Measurements from ENCODE around the gene HTD2.

HTD2 gene

DNA sequence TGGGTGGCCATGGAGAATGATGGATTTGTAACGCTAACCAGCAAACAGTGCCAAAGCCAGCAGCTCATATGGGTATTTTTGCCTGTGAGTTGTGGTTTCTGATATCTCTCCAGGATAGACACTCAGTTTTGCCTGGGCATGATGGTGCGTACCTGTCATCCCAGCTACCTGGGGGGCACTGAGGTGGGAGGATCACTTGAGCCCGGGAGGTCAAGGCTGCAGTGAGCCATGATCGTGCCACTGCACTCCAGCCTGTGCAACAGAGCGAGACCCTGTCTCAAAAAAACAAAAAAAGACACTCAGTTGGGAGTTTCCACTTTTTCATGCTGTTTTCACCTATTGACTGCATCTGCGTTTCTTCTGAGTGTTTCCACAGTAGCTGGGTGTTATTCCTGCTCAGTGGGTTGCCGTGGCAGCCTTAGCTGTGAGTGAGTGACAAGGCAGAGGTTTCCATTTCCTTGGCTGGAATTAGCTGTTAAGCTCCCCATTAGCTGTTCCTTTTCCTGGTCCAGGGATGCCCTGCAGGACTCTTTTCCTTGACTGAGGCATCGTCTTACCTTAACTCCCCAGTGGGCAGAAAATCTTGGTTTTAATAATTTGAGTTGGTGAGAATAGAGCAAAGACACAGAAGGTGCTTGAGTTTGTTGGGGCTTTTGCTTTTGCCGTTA lies 14.5 kb upstream of the HTD2 start:
- DNase-seq (ENCODE audit: low read depth in 4 of 4, low spot score in 1 of 4) = no peak

DNA sequence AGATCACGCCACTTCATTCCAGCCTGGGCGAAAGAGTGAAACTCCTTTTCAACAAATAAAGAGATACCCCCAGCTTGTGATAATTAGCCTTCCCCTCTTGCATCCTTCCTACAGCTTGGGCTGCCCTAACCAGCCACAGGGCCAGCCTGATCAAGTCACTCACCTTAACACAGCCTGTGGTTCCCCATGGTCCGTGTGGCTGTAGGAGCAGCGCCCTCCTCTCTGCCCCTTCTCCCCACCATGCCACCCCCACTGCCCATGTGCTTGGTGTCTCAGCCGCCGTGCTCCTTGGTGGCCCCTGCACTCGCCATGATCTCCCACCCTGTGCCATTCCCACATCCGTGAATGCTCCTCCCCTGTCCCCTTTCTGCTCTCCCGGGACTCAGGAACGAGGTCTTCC lies 13.5 kb upstream of the HTD2 start:
- DNase-seq (ENCODE audit: low read depth in 4 of 4, low spot score in 1 of 4) = no peak

DNA sequence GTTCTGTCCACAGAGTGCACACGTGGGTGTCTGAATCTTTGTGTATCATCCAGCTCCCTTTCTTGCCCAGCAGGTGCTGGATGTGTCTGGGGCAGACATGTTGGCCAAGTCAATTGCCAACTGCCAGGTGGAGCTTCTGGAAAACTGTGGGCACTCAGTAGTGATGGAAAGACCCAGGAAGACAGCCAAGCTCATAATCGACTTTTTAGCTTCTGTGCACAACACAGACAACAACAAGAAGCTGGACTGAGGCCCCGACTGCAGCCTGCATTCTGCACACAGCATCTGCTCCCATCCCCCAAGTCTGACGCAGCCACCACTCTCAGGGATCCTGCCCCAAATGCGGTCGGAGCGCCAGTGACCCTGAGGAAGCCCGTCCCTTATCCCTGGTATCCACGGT lies 12.8 kb upstream of the HTD2 start:
- DNase-seq (ENCODE audit: low read depth in 4 of 4, low spot score in 1 of 4) = no peak

DNA sequence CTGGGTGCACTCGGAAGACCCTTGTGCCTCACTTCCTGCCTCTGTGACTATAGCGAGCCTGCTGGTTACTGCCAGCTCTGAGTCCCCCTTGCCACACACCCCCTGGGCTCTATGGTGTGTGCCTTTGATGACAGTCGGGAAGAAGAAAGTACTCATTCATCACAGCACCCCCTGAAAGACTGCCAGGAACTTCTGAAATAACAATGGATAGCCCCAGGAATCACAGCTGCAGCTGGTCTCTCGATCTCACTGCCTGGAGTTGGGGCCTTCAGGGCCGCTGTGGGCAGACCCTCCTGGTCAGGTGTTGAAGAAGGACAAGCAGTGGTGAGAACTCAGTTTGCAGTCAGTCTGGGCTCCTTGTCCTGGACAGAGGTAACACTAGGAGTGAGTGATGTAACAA lies 10.1 kb upstream of the HTD2 start:
- DNase-seq (ENCODE audit: low read depth in 4 of 4, low spot score in 1 of 4) = no peak

DNA sequence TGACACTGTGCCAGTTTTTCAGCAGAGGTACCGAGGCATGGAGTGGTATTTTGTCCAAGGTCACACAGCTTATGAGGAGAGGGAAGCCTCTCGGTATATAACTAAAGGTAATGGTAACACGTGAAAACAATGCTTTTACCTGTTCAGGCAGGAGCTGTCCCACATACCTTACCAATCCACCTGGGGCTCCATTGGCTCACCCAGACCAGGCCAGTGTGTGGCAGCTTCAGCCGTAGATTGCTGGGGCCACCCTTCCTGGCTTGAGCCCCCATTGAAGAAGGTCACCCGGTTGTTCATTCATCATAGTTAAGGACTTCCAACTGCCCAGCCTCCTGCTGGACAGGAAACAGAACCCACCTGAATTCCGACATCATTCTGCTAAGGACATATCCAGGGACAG lies 9.5 kb upstream of the HTD2 start:
- DNase-seq (ENCODE audit: low read depth in 4 of 4, low spot score in 1 of 4) = no peak

DNA sequence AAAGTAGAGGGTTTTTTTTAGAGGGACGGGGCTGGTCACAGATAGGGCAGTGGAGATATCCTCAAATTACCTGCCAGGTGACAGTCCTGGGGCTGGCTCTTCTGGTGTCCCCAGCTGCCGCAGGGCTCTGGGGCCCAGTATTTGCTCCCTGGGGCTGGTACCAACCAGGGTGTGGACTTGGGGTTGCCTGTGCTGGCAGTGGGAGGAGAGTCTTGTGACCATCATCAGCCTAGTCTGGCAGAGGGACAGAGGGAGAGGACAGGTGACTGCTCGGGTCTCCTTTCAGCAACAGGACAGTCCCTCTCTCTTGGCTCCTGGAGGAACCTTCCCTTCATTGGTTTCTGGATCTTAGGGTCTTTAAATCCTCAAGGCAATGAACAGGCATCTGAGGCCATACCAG lies 8.1 kb upstream of the HTD2 start:
- no peak for DNase-seq (ENCODE audit: low read depth in 4 of 4, low spot score in 1 of 4)

DNA sequence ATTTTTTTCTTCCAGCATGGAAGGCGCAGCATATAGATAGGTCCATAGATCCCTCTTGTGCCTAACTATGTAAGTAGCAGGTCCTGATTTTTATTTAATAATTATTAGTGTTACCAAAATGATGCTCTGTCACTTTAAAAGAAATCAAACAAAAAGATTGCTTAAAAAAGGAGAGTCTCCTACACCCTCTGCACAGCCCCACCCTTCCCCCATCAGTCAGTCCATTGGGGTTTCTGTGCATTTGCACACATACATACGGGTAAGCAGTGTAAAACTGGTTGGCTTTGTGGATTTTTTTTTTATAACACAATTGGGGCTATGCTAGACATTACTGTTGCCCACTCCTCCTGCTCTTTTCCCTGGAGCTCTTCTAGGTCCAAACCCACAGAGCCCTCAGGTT lies 7.2 kb upstream of the HTD2 start:
- no peak for DNase-seq (ENCODE audit: low read depth in 4 of 4, low spot score in 1 of 4)

DNA sequence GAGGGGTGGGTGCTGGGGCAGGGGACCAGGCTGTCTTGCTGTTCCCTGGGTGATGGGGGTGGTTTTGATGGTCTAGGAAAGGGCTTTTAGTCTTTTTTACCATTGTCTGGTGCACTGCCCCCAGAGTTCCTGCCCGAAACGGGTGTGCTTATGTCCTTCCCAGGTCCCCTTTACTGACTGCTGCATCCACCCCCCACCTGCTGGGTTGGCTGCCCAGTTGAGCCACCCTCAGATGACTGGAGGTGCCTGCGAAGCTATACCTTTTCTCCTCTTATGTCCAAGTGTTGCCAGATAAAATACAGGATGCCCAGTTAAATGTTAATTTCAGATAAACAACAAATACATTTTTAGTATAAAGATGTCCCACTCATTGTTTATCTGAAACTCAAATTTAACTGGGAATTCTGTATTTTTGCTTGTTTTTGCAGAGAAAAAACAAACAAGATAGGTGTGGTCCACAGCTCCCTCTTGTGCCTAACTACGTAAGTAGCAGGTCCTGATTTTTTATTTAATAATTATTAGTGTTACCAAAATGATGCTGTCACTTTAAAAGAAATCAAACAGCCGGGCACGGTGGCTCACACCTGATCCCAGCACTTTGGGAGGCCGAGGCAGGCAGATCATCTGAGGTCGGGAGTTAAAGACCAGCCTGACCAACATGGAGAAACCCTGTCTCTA lies 6.3 kb upstream of the HTD2 start:
- no peak for DNase-seq (ENCODE audit: low read depth in 4 of 4, low spot score in 1 of 4)

DNA sequence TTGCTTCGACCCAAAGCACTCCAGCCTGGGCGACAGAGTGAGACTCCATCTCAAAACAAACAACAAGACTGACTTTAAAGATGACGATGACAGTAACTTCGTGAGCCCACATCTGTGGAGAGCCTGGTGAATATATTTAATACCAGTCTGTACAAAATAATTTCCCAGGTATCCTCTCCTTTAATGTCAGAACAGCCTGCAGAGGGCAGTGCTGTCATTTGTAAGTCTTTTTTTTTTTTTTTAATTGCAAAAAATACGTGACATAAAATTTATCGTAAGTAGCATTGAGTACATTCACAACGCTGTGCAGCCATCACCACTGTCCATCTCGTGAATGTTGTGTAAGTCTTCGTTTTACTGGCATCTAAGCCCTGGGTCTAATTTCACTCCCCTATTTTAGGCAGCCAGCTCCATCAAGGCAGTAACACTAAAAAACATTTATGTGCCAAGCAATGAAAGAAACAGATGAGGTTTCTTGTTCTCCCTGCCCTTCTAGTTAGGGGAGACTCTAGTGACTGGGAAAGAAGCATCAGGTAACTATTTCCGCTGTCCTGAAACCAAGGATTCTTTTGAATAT lies 1.4 kb downstream of the HTD2 start:
- no peak for DNase-seq (ENCODE audit: low read depth in 4 of 4, low spot score in 1 of 4)

DNA sequence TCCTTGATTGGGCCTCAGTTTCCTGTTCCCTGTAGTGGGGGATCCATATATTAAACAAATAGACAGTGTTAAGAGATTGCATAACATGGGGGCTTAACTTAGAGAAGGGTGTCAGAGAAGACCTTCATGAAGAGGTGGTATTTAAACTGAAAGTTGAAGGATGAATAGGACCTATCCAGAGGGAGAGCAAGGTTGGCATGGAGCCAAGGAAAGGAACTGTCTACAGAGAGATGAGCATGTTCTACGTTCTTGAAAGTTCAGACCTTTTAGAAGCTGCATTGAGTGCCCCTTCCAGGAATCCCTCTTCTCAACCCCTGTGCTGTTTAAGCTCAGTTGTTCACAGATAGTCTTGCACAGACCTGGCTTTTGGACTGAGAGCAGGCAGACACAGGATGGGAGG lies 2.4 kb downstream of the HTD2 start:
- DNase-seq (ENCODE audit: low read depth in 4 of 4, low spot score in 1 of 4) = no peak

DNA sequence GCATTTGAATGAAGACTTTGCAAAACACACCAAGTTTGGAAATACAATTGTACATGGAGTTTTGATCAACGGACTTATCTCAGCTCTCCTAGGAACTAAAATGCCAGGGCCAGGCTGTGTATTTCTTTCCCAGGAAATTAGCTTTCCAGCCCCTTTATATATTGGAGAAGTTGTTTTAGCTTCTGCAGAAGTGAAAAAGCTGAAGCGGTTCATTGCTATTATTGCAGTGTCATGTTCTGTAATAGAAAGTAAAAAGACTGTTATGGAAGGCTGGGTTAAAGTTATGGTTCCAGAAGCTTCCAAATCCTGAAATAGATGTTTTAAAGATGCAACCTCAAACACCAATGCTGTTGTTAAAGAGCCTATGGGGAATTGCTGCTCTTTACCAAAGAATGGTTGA lies 11.5 kb downstream of the HTD2 start:
- no peak for DNase-seq (ENCODE audit: low read depth in 4 of 4, low spot score in 1 of 4)

DNA sequence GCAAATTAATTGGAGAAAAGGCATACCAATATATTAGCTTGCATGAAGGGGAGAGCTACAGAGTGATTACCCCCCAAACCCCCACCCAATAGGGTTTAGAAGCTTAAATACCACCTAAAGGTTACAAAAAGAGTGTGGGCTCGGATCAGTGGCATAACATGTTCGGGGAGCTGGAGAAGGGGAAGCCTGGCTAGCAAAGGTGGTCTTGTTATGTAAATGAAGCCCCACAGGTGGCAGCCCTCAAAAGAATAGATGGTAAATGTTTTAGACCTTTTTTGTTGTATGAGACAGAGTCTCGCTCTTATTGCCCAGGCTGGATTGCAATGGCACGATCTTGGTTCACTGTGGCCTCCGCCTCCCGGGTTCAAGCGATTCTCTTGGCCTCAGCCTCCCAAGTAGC lies 15.5 kb downstream of the HTD2 start:
- DNase-seq (ENCODE audit: low read depth in 4 of 4, low spot score in 1 of 4) = no peak

DNA sequence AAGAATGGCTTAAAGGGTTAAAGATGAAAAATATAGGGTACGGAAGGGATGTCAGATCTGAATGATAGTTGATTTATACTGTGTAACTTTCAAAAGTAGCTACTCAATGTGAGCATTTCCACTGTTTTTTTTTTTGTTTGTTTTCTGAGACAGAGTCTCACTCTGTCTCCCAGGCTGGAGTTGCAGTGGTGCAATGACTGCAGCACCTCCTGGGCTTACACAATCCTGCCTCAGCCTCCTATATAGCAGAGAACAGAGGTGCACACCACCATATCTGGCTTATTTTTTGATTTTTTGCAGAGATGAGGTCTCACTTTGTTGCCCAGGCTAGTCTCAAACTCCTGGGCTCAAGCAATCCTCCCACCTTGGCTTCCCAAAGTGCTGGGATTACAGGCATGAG lies 16.5 kb downstream of the HTD2 start:
- DNase-seq (ENCODE audit: low read depth in 4 of 4, low spot score in 1 of 4) = no peak

DNA sequence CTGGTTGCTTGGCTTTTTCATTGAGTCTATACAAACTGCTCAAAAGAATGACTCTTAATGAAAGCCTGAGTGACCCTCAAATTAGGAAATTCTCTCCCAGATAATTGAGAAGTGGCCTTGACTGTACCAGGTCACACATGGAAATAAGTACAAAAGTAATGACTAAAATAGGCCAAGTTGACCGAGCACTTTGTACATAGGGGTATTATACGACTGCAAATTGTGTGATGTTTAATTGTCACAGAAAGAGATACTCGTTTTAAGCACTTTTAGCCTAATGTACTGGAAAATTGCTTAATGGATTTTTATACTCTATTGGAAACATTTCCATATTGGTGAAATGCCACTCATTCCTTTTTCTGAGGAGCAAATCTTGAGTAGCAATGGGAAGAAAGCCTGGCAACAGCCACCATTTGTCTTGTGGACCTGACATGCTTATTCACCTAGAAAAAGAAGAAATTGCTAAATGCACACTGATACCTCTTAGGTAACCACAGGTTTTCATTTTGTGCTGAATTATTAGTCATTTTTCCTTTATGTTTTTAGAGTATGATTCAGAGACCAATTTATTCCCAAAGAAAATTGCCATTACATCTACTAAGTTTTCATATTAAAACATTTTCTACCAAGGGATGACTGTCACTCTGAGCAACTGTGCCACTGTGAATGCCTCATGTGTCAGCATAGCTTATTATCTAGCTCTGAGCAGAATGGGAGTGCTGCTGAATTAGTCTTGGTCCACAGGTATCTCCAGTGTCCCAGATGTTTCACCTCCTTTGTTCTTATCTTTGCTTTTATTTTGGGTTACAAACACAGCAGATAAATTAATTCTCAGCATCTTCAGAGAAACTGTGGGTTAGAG lies 17.4 kb downstream of the HTD2 start:
- no peak for DNase-seq (ENCODE audit: low read depth in 4 of 4, low spot score in 1 of 4)

DNA sequence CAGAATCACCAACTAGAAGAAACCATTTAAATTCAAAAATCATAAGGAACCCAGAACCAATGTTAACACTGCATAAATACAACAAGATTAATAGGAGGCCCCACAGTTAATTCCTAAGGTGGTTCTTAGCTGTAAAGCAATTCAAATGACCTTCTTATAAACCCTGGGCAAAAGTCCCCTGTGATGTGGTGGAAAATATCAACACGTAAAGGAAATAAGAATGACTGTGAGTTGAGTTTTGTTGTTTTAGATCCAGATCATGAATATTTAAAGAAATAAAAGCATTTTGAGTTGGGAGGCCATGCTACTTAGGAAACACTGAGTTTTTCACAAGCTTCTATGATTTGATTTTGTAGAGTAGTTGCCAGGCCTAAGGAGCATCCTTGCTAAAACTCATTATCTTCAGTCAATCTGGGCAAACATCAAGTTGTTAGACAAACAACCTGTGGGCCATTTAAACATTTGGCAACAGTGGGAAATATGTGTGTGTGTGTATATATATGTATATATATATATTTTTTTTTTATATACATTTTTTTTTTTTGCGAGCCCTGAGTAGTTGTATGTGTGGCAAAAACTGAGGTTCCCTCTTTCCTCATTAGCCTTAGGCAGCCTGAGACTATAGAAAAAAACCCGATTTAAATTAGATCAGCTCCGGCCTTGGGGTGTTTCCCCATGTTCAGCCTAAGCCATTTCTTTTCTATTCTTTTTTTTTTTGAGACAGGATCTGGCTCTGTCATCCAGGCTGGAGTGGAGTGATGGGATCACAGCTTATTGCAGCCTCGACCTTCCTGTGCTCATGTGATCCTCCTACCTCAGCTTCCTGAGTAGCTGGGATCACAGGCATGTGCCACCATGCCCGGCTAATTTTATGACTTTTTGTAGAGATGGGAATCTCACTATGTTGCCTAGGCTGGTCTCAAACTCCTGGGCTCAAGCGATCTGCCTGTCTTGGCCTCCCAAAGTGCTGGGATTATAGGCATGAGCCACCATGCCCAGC lies 18.4 kb downstream of the HTD2 start:
- no peak for DNase-seq (ENCODE audit: low read depth in 4 of 4, low spot score in 1 of 4)

DNA sequence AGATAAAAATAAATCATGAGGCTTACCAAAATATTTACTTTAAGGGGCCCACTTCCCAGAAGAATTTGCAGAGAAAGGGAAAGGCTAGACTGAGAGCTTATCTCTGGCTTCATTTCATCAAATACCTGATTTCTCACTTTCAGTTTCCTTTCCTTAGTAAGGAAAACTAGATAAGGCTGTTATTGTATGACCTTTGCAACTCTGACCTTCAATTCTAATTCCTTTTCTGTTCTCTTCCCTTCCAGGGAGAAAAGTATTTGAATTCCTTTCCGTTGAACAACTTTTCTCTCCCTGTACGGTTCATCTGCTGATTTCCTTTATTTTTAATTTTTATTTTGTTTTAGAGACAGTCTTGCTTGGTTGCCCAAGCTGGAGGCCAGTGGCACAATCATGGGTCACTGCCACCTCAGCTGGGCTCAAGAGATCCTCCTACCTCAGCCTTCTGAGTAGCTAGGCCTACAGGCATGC lies 19.2 kb downstream of the HTD2 start:
- DNase-seq (ENCODE audit: low read depth in 4 of 4, low spot score in 1 of 4) = no peak

DNA sequence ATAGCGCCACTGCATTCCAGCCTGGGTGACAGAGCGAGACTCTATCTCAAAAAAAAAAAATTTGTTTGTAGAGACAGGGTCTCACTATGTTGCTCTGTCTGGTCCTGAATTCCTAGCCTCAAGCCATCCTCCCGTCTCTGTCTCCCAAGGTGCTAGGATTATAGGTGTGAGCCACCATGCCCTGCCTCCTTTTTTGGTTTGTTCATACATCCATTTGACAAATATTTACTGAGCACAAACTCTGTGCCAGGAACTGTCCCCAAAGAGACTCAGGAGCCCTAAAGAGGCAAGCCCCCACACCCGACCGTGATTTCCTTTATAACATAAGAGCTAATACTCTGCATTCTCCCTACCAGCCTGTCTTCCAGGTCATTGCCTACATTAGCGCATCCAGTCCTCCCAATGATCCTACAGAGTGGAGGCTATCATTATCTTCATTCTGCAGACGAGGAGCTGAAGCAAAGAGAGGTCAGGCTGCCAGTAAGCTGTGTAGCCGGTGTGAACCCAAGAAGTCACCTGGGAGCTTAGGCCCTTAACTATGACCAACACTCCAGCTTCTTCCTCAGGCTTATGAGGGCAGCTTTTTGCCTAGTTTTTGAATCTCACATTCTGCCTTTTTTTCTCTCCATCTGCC lies 20.1 kb downstream of the HTD2 start:
- DNase-seq (ENCODE audit: low read depth in 4 of 4, low spot score in 1 of 4) = no peak

DNA sequence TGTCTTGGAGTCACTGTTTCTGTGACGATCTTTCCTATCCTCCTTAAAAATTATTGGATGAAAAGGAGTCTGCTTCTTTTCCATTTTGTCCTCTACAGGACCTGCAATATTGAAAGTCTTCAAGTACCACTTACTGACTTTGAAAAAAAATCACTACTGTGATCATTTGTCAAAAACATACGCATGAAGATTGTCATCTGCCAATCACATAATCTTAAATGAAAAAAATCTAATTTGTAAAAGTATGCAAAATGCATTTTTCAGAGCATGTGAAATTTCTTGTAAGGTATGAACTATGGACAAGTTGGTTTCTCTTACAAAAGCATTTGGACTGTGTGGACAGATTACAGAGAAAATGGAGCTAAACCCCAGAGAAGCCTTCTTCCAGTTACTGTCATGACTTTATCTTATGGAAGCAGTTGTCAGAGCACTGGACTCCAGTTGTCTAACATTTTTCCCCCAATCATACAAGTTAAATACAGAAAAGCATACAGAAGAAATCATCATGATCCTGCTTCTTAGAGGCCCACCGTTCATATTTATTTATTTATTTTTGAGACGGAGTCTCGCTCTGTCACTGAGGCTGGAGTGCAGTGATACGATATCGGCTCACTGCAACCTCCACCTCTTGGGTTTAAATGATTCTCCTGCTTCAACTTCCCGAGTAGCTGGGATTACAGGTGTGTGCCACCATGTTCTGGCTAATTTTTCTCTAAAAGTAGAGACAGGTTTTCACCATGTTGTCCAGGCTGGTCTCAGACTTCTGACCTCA lies 23.0 kb downstream of the HTD2 start:
- no peak for DNase-seq (ENCODE audit: low read depth in 4 of 4, low spot score in 1 of 4)

DNA sequence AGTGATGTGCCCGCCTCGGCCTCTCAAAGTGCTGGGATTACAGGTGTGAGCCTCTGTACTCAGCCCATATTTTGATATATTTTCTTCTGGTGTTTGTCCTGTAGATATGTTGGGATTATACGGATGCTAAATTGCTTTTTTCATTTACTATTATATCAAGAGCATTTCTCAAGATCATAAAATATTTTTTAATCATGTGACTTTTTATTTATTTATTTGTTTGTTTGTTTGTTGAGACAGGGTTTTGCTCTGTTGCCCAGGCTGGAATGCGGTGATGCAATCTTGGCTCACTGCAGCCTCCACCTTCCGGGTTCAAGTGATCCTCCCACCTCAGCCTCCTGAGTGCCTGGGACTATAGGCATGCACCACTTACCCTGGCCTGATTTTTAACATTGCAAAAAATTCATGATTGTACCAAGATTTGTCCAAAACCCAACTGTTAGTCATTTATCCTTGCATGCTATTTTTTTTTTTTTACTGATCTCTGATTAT lies 23.6 kb downstream of the HTD2 start:
- DNase-seq (ENCODE audit: low read depth in 4 of 4, low spot score in 1 of 4) = no peak
